Tibial artery (tissue), 4 donors: Measurements from ENCODE around the gene ENPP3.

Source experiments
- DNase-seq, 2 donors: peaks; one replicate each; pipeline ENCODE4 v3.0.0-alpha.2; 2019
- H3K27ac ChIP-seq, 2 donors: fragments of 200-600 bp; sonication (generic) in 1 of 2; 1 replicate in 1 of 2; 2 replicates in 1 of 2; pipeline ENCODE4 v1.5.1; 2018 to 2019; ENCODE audit warnings: mild to moderate bottlenecking in 1 of 2
- H3K27me3 ChIP-seq, 2 donors: fragments of 200-600 bp; sonication (generic) in 1 of 2; one replicate each; pipeline versions ENCODE4 v1.5.1 to v1.6.0; 2016 to 2019
- H3K36me3 ChIP-seq, 3 donors: fragments of 200-600 bp; sonication (generic) in 2 of 3; one replicate each; pipeline ENCODE4 v1.5.1; 2016 to 2019; ENCODE audit warnings: mild to moderate bottlenecking in 2 of 3
- H3K4me1 ChIP-seq, 4 donors: fragments of 200-600 bp; sonication (generic) in 2 of 4; 1 replicate in 3 of 4; 2 replicates in 1 of 4; pipeline ENCODE4 v1.5.1; 2016 to 2019
- H3K4me3 ChIP-seq, 2 donors: fragments of 200-600 bp; sonication (generic) in 1 of 2; 1 replicate in 1 of 2; 2 replicates in 1 of 2; pipeline ENCODE4 v1.5.1; 2018 to 2019; ENCODE audit warnings: mild to moderate bottlenecking in 2 of 2
- H3K9me3 ChIP-seq, 3 donors: fragments of 200-600 bp; sonication (generic) in 1 of 3; one replicate each; pipeline ENCODE4 v1.5.1; 2016 to 2019
- CTCF ChIP-seq, 2 experiments: fragments of 200-600 bp in 1 of 2; fragments of 450-650 bp in 1 of 2; IDR thresholded peaks; one replicate each; pipeline ENCODE4 v1.5.1; 2017 to 2019; ENCODE audit warnings: antibody characterized with exemption in 2 of 2, mild to moderate bottlenecking in 1 of 2, moderate library complexity in 1 of 2
- intact Hi-C: fragments of 100-400 bp; cut with DNase I; formaldehyde crosslinking; loops from one replicate; pipeline ENCODE4 v1.15.0; 2023; ENCODE audit warnings: low total_unique reads

ENPP3 gene

GRCh38 chr6:131642987-131643611 lies 6.0 kb downstream of the ENPP3 start:
- no peak for DNase-seq

GRCh38 chr6:131643855-131644460 lies 6.9 kb downstream of the ENPP3 start:
- Histone ChIP-seq H3K36me3 (no peaks in the 10 kb centered on the region), H3K4me3 (no peak overlapping the region), H3K4me1 (no peaks in the 10 kb centered on the region), H3K9me3 (no peaks in the 10 kb centered on the region), H3K27ac (no peak overlapping the region), H3K27me3 (no peaks in the 10 kb centered on the region)
- no peak for DNase-seq
- TF ChIP-seq CTCF (IDR thresholded peaks at IDR 0.05): no peak
- intact Hi-C loops: no loop called here

More at GRCh38 chr6:131642987-131643611, 6.0 kb downstream of the ENPP3 start:
- intact Hi-C loops: no loop called here
- no peak overlapping the region for H3K27ac ChIP-seq
- H3K27me3 ChIP-seq: no peaks in the 10 kb centered on the region
- H3K9me3 ChIP-seq: no peaks in the 10 kb centered on the region
- no peaks in the 10 kb centered on the region for H3K36me3 ChIP-seq
- no peak for TF ChIP-seq CTCF (IDR thresholded peaks at IDR 0.05)
- no peaks in the 10 kb centered on the region for H3K4me1 ChIP-seq
- no peak overlapping the region for H3K4me3 ChIP-seq

GRCh38 chr6:131644921-131645320 lies 7.8 kb downstream of the ENPP3 start:
- Histone ChIP-seq H3K27ac (no peak overlapping the region), H3K27me3 (no peaks in the 10 kb centered on the region), H3K4me1 (no peaks in the 10 kb centered on the region), H3K9me3 (no peaks in the 10 kb centered on the region), H3K36me3 (no peaks in the 10 kb centered on the region), H3K4me3 (no peak overlapping the region)
- intact Hi-C loops: no loop called here
- DNase-seq: no peak
- no peak for TF ChIP-seq CTCF (IDR thresholded peaks at IDR 0.05)

GRCh38 chr6:131645846-131646245 lies 8.7 kb downstream of the ENPP3 start:
- Histone ChIP-seq H3K4me1 (no peaks in the 10 kb centered on the region), H3K4me3 (no peak overlapping the region), H3K36me3 (no peaks in the 10 kb centered on the region), H3K27ac (no peak overlapping the region), H3K27me3 (no peaks in the 10 kb centered on the region), H3K9me3 (no peaks in the 10 kb centered on the region)
- TF ChIP-seq CTCF (IDR thresholded peaks at IDR 0.05): no peak
- DNase-seq: no peak
- intact Hi-C loops: no loop called here

GRCh38 chr6:131646249-131646670 lies 9.2 kb downstream of the ENPP3 start:
- Histone ChIP-seq H3K9me3 (no peaks in the 10 kb centered on the region), H3K36me3 (no peaks in the 10 kb centered on the region), H3K27me3 (no peaks in the 10 kb centered on the region), H3K4me1 (no peaks in the 10 kb centered on the region), H3K27ac (no peak overlapping the region), H3K4me3 (no peak overlapping the region)
- TF ChIP-seq CTCF (IDR thresholded peaks at IDR 0.05): no peak
- DNase-seq: no peak
- intact Hi-C loops: no loop called here
